Stimulated activated CD4-positive, alpha-beta T cell treated with anti-CD3 and anti-CD28 coated beads, Interleukin-1b, Interleukin-23, amount 100 ng/mL, for 24 hours (primary cell): ENCODE results near the gene ANGPTL2.

ENCODE experiments used
- DNase-seq, 4 experiments: peaks; one replicate each; pipeline ENCODE4 v3.0.0-alpha.2; 2020; ENCODE audit warnings: low read depth in 4 of 4, low spot score in 1 of 4

ANGPTL2 gene

DNA sequence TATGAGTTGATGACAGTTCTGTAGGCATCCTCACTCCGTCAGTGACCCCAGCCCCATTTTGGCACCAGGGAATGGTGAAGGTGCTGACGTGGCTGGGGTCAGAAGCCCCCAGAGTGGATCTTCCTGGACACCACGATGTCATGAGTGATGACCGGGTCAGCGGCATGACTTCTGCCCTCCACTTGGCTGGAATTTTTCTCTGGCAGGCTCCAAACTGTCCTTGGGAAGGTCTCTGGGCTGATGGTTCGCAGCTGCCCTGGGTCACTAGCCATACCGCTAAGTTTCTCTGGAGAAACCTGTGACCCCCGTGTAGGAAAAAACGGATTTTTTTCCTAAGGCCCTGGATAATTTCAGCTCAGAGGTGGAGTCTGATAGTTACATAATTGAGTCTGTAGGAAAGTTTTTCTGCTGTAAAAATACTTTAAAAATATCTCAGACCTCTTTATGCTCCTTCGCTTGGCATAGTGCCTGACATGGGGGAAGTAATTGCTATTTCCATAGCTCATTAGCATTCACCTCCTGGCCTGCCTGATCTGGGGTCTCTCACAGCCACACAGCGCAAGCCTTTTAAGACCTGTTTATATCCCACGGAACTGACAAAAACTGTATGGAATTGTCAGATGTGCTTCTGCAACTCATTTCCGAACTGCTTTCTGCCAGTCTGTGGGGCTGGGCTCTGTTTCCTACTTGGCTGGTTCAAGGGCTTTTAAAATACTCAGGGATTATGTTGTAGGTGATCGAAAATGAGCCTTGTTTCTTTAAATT lies 69.2 kb downstream of the ANGPTL2 start:
- DNase-seq, result no peak

DNA sequence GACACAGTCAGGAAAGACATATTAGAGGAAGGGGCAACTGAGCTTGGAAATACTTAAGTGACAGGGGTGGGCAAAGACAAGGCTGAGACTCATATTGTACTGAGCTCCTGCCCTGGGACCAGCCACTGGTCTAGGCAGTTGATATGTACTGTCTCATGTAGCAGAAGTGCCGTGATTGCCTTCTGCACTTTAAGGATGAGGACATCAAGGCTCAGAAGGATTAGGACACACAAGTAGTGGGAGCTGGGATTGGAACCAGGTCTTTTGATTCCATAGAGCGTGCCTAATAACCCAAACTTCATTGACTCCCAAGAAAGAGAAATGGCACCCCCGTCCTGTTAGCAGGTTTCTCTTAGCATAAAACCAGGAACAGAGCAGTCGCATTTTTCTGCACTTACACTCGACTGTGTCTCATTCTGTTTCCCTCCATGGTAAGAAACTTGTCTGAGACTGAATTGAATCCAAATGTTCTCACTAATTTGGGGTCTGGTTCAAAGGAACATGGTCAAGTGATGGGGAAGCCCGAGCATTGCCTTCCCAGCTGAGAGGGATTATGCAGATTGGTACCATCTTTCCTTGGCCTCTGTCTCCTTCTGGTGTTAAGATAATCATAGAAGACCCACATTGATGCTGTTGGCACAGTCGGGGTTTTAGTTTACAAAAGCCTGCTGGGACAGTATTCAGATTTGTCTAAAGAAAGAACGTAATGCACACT lies 70.4 kb downstream of the ANGPTL2 start:
- DNase-seq, result no peak

DNA sequence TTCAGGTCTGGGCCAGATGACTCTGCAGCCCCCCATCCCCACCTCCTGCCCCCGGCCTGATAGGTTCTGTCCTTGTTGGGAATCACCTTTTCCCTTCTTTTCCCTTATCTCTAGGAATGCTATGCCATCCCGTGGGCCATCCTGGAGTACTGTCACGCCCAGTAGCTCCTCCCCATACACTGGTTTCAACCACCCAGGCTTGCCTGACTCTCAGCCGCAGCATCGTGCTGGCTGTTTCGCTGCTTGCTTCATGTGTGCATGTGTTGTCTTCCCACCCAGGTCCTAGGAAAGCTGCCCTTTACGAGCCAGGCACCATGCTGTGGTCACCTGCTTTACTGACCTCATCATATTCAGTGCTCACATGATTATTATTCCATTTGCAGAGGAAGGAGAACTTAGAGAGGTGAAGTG lies 71.8 kb downstream of the ANGPTL2 start:
- no peak for DNase-seq

DNA sequence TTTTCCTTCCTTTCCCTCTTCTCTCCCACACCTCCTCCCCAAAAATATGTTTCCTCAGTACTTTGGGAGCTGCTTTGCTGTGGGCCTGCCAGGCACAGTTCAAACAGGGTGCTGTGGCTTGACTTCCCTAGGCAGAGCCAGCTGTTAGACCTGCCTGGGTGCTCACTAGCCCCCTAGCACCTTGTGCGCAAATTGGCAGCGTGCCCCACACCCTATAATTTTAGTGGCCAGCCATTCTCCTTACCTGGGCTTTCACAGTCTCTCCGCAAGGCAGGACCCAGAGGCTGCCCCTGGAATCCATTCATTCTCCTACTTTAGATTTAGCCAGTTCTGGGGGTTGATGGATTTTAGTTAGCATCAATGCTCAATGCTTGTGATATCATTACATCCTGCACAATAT lies 72.3 kb downstream of the ANGPTL2 start:
- DNase-seq, result no peak

DNA sequence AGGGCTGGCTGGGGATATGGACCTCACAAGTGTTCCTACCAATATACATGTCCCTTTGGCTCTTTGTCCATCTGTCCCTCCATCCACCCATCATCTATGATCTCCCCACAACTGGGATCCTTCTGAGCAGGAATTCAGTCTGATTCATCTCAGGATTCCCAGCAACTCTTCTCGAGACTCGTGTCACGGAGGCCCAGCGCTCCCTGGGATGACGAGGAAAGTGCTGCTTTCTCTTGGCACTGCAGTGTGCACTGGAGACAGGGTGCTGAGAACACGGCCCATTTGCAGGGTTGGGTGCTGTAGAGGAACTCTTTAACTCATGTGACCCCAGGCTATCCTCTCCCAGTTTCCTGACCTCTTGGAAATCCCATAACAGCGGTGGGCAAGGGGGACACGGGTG lies 72.9 kb downstream of the ANGPTL2 start:
- DNase-seq, result no peak

DNA sequence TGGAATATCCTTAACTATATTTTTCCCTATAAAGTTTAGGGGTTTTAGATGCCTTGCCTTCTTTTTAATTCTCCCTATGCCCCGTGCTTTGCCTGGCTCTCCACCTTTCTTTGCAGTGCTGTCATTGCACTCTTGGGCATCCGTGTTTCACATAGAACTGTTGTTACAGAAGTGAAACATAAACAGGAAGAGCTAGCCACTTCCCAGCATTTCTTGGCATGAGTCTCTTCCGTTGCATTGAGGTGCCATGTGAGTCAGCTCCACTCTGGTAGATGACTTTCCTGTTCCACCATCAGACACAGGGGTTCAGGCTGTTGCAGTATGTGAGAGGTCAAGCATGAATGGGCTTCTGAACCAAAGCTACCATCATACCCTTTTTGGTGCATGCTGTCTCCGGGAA lies 73.4 kb downstream of the ANGPTL2 start:
- DNase-seq, result no peak

DNA sequence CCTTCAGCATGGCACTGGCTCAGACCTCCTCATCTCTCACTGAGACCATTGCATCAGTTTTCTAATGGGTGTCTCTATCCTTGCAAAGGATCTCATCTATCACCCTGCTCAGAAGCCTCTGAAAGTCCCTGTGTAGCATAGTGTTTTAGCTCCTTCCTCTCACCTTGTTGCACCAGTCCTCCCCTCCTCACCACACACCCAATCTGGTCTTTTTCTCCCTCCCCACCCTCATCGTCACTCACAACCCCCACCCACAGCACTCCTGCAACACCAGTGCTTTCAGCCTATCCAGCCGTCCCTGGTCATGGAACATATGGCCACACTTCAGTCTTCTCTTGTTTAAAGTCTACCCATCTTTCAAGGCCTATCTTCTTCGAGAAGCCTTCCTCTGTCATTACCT lies 74.5 kb downstream of the ANGPTL2 start:
- DNase-seq, result no peak

DNA sequence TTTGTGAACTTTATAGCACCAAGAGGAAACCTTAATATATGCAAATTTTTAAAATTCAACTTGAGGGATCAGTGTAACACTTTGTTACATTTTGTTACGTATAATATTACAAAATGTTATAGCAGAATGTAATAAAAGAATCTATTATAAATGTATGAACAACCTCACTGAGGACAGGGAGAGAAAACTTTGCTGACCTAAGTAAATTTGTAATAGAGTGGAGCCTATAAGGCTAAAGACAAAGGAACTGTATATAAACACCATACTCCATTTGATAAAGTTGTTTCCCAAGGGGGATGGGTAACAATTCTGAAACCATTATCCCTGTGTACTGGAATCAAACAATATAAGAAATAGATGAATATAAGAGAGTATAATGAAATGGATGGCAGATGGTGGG lies 77.3 kb downstream of the ANGPTL2 start:
- no peak for DNase-seq

DNA sequence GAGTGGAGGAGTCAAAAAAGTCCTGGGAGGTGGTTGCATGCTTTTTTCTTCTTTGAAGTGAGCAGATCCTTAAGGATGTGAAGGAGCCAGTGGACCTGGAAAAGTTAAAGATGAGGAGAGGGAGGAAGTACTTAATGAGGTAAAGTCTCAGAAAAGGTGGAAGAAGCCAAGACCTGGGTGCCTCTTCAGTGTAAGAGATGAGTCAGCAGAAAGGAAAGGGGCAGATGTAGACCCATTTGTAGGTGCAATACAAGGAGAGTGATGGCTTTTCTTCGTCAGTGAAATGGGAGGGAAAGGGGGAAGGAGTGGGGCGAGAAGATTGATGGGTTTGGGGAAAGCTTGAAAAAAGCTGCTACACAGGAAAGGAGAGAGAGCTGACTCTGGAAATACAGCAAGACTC lies 82.9 kb downstream of the ANGPTL2 start:
- DNase-seq, result no peak

DNA sequence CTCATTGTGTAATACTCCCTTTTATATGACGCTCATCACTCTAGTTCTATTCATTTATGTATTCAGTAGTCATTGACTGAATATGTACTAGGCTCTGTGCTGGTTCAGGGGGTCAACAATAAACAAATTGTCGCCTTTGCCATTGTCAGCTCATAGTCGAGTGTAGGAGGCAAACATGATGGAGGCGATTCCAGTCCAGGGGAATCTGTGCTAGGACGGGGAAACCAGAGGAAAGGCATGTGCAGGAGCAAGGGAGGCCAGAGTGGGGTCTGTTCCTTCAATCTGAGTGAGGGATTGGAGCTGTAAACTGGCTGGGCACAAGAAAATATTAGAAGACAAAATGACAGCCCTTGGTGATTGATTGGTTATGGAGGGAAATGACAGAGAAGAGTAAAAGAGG lies 83.9 kb downstream of the ANGPTL2 start:
- no peak for DNase-seq
